VCaP (cell line): ENCODE results near the gene BICRAL.

Source experiments
- H3K27ac ChIP-seq: fragments of 450-650 bp; 2 replicates; pipeline ENCODE4 v1.5.1; 2017
- TF ChIP-seq, protein P1 (sequence below): fragments of 450-650 bp; conservative IDR thresholded peaks from 2 replicates; pipeline ENCODE4 v1.5.1; 2017; ENCODE audit warnings: mild to moderate bottlenecking, moderate library complexity

Gene BICRAL

DNA sequence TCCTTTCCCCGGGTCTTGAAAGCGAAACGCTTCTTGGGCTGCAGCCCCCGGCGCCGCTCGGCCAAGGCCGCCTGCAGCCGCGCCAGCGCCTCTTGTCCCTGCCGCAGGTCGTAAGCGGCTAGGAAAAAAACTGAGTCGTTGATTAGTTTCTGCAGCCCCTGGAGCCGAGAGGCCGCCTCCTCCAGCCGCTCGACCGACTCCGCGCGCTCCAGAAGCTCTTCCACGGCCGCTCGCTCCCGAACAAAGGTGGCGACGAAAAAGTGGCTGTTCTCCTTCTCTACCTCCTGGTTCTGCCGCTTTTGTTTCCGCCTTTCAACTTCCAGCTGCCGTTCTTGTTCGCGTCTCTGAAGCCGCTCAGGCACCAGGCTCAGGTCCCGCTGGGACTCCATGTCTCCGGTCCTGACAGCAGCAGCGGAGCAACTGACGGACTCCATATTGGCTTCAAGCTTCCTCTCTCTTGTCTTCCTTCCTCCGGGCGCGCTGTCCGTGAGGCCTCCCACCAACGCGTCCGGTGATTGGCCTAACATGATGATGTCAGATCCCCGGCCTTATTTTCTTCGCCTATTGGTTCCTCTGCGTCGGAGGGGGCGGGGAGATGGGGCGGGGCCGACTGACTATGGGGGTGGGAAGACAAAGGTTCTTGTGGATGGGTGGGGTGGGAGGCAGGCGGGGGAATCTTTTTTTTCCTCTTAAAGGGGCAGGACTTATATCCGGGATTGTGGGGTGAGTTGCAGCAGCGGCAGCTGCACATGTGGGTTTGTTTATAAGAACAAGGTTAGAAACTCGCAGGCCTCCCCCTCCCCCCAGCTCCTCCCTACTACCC lies 36.0 kb upstream of the BICRAL start, which contains the start of gene TBCC:
TSS of gene TBCC (minus strand) at position 464 of the 823 bp plus-strand sequence. CDS start at position 434, 30 bp downstream.
- TF ChIP-seq, protein P1, sequence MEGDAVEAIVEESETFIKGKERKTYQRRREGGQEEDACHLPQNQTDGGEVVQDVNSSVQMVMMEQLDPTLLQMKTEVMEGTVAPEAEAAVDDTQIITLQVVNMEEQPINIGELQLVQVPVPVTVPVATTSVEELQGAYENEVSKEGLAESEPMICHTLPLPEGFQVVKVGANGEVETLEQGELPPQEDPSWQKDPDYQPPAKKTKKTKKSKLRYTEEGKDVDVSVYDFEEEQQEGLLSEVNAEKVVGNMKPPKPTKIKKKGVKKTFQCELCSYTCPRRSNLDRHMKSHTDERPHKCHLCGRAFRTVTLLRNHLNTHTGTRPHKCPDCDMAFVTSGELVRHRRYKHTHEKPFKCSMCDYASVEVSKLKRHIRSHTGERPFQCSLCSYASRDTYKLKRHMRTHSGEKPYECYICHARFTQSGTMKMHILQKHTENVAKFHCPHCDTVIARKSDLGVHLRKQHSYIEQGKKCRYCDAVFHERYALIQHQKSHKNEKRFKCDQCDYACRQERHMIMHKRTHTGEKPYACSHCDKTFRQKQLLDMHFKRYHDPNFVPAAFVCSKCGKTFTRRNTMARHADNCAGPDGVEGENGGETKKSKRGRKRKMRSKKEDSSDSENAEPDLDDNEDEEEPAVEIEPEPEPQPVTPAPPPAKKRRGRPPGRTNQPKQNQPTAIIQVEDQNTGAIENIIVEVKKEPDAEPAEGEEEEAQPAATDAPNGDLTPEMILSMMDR, result no peak
- H3K27ac ChIP-seq, result peak within 1 kb of the TSS; percentile 91

GRCh38 chr6:42746463-42747391 lies 35.1 kb upstream of the BICRAL start:
- TF ChIP-seq, protein P1, result no peak
- H3K27ac ChIP-seq, result peak overlapping the region; percentile 91

GRCh38 chr6:42748203-42748898 lies 33.5 kb upstream of the BICRAL start:
- peak overlapping the region; percentile 91 for H3K27ac ChIP-seq

GRCh38 chr6:42751055-42751454 lies 30.8 kb upstream of the BICRAL start:
- TF ChIP-seq, protein P1, result no peak
- no peak overlapping the region for H3K27ac ChIP-seq

More at GRCh38 chr6:42748203-42748898, 33.5 kb upstream of the BICRAL start:
- TF ChIP-seq, protein P1, result no peak

DNA sequence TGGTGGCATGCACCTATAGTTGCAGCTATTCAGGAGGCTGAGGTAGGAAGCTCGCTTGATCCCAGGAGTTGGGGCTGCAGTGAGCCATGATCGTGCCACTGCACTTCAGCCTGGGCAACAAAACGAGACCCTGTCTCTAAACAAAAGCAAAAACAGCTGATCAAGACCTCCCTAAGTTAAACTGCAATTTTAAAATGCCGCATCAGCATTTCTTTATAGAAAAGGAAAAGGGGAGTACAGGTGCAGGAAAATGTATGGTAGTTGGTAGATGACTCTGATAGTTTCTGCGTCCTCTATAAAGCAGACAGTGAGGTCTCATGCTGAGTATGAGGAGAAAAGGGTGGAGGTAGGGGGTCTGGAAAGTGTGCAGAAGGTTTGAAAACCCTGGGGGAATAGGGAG lies 27.1 kb upstream of the BICRAL start:
- TF ChIP-seq, protein P1, result no peak
- H3K27ac ChIP-seq, result no peak overlapping the region

DNA sequence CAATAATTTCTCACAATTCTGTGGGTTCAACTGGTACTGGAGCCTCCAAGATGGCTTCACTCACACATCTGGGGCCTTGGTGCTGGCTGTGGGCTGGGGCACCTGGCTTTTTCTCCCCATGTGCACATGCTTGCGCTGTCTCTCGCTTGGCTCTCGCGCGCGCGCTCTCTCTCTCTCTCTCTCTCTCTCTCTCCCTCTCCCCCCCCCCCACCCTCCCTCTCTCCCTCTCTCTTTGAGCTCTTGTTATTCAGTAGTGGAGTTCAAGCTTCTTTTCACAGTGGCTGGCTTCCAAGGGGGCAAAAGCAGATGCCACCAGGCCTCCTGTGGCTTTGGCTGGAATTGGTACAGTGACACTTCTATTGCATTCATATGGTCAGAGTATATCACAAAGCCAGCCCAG lies 25.1 kb upstream of the BICRAL start:
- TF ChIP-seq, protein P1, result no peak
- no peak overlapping the region for H3K27ac ChIP-seq
